Measurements from ENCODE around the gene VCAN. TPM values are rescaled to one million over a fixed set of nuclear protein-coding genes. Genes with fewer than 3 reads are reported as not detected.

VCAN gene
- total RNA-seq, 3 donors from 2014 or later = 31.6 to 245 (median 138) TPM

DNA sequence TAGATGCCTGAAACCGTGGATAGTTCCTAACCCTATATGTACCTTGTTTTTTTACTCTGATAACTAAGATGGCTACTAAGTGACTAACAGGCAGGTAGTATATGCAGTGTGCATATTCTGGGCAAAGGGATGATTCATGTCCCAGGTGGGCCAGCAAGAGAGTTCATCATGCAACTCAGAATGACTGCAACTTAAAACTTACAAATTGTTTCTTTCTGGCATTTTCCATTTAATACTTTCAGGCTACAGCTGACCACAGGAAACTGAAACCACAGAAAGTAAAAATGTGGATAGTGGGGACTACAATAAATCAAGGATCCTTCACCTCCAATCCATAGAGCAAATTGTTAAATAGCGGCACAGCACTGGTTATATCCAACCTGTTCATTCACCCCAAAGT lies 30.7 kb upstream of the VCAN start:
- Histone ChIP-seq H3K4me3 (no peak overlapping the region), H3K9me3 (no peaks in the 10 kb centered on the region), H3K36me3 (no peaks in the 10 kb centered on the region), H3K4me1 (no peaks in the 10 kb centered on the region), H3K27me3 (no peaks in the 10 kb centered on the region), H3K27ac (no peak overlapping the region)
- intact Hi-C loops (cut with DNase I; ENCODE audit: low total_unique reads) = no loop called here
- TF ChIP-seq POLR2A (IDR thresholded peaks at IDR 0.05) (no peak), POLR2AphosphoS5 (IDR thresholded peaks at IDR 0.05) (no peak), CTCF (IDR thresholded peaks at IDR 0.05) (no peak)
- DNase-seq (ENCODE audit: low spot score in 2 of 2) = no peak

- Histone ChIP-seq H3K36me3 (no peaks in the 10 kb centered on the region), H3K27ac (no peak overlapping the region), H3K9me3 (no peaks in the 10 kb centered on the region), H3K27me3 (no peaks in the 10 kb centered on the region), H3K4me3 (no peak overlapping the region), H3K4me1 (no peaks in the 10 kb centered on the region)
- no peak for DNase-seq (ENCODE audit: low spot score in 2 of 2)
- intact Hi-C loops (cut with DNase I; ENCODE audit: low total_unique reads) = no loop called here
- no peak for TF ChIP-seq CTCF (IDR thresholded peaks at IDR 0.05)
- no peak for TF ChIP-seq POLR2A (IDR thresholded peaks at IDR 0.05)
- TF ChIP-seq POLR2AphosphoS5 (IDR thresholded peaks at IDR 0.05) = no peak
These were observed 29.8 kb upstream of the VCAN start for GRCh38 chr5:83441747-83442146.

DNA sequence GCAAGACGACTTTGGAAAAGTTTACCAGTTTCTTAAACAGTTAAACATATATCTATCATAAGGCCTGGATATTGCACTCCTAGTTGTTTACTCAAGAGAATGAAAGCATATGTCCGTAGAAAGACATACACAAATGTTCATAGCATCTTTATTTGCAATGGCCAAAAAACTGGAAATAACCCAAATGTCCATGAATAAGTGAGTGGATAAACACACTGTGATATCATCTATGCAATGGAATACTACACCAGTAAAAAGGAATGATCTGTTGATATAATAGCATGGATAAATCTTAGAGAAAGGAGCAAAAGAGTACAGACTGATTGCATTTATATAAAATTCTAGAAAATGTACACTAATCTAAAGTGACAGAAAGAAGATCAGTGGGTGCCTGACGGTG lies 28.0 kb upstream of the VCAN start:
- no peaks in the 10 kb centered on the region for H3K27me3 ChIP-seq
- H3K9me3 ChIP-seq = no peaks in the 10 kb centered on the region
- H3K27ac ChIP-seq = no peak overlapping the region
- no peak overlapping the region for H3K4me3 ChIP-seq
- H3K36me3 ChIP-seq = no peaks in the 10 kb centered on the region
- H3K4me1 ChIP-seq = no peaks in the 10 kb centered on the region
- no peak for TF ChIP-seq CTCF (IDR thresholded peaks at IDR 0.05)
- no peak for TF ChIP-seq POLR2AphosphoS5 (IDR thresholded peaks at IDR 0.05)
- TF ChIP-seq POLR2A (IDR thresholded peaks at IDR 0.05) = no peak
- intact Hi-C loops (cut with DNase I; ENCODE audit: low total_unique reads) = no loop called here
- DNase-seq (ENCODE audit: low spot score in 2 of 2) = no peak

- no peaks in the 10 kb centered on the region for H3K4me1 ChIP-seq
- no peak for DNase-seq (ENCODE audit: low spot score in 2 of 2)
- H3K36me3 ChIP-seq = no peaks in the 10 kb centered on the region
- intact Hi-C loops (cut with DNase I; ENCODE audit: low total_unique reads) = no loop called here
- no peaks in the 10 kb centered on the region for H3K27me3 ChIP-seq
- TF ChIP-seq CTCF (IDR thresholded peaks at IDR 0.05) = no peak
- no peak for TF ChIP-seq POLR2A (IDR thresholded peaks at IDR 0.05)
- no peak for TF ChIP-seq POLR2AphosphoS5 (IDR thresholded peaks at IDR 0.05)
- no peak overlapping the region for H3K4me3 ChIP-seq
- H3K9me3 ChIP-seq = no peaks in the 10 kb centered on the region
- no peak overlapping the region for H3K27ac ChIP-seq
These were observed 27.1 kb upstream of the VCAN start for GRCh38 chr5:83444445-83444844.

GRCh38 chr5:83446253-83446947 lies 25.1 kb upstream of the VCAN start:
- no peak for DNase-seq (ENCODE audit: low spot score in 2 of 2)
- H3K9me3 ChIP-seq = no peaks in the 10 kb centered on the region
- intact Hi-C loops (cut with DNase I; ENCODE audit: low total_unique reads) = no loop called here
- H3K4me3 ChIP-seq = no peak overlapping the region
- no peaks in the 10 kb centered on the region for H3K27me3 ChIP-seq
- H3K27ac ChIP-seq = no peak overlapping the region
- no peaks in the 10 kb centered on the region for H3K4me1 ChIP-seq
- TF ChIP-seq CTCF (IDR thresholded peaks at IDR 0.05) (no peak), POLR2AphosphoS5 (IDR thresholded peaks at IDR 0.05) (no peak), POLR2A (IDR thresholded peaks at IDR 0.05) (no peak)
- H3K36me3 ChIP-seq = no peaks in the 10 kb centered on the region
